H1 (cell line): ENCODE results near the gene NT5C1A. TPM values are rescaled to one million over a fixed set of nuclear protein-coding genes. Genes with fewer than 3 reads are reported as not detected.

Experiments
- CTCF ChIA-PET: fragments of 300-600 bp; sonication (Branson Sonifier 250); formaldehyde crosslinking; loops from one replicate; lab custom pipeline; 2021; ENCODE audit not compliant: partially characterized antibody; lab: Charles Lee
- POLR2A ChIA-PET: fragments of 300-600 bp; sonication (Branson Sonifier 250); formaldehyde crosslinking; loops from one replicate; lab custom pipeline; 2021; ENCODE audit warnings: inconsistent platforms; ENCODE audit not compliant: partially characterized antibody; lab: Charles Lee
- DNase-seq, 2 experiments: peaks; one replicate each; pipeline versions ENCODE4 v3.0.0 to v3.0.0-alpha.2; 2010 to 2022; ENCODE audit warnings: low spot score in 2 of 2, low read depth in 1 of 2, mixed read lengths in 1 of 2
- FAIRE-seq: peaks from 2 replicates; lab custom pipeline; 2011; peaks lifted over from hg19 to GRCh38; lab: Jason Lieb, UNC
- H2AFZ ChIP-seq: 2 replicates; pipeline ENCODE4 v1.8.1; 2012; ENCODE audit warnings: low read length, inconsistent platforms
- H2AK5ac ChIP-seq: 2 replicates; pipeline ENCODE4 v1.6.1; 2013; ENCODE audit warnings: low read depth, low read length
- H2BK120ac ChIP-seq: replicated peaks from 2 replicates; pipeline ENCODE3; 2013; ENCODE audit warnings: low read depth, low read length, inconsistent platforms
- H2BK12ac ChIP-seq: 2 replicates; pipeline ENCODE4 v1.6.1; 2013; ENCODE audit warnings: low read depth, low read length
- H2BK15ac ChIP-seq: 2 replicates; pipeline ENCODE4 v1.6.1; 2013; ENCODE audit warnings: low read length
- H2BK20ac ChIP-seq: 2 replicates; pipeline ENCODE4 v1.6.1; 2013; ENCODE audit warnings: low read length
- H2BK5ac ChIP-seq: 2 replicates; pipeline ENCODE4 v1.6.1; 2013; ENCODE audit warnings: low read depth, low read length
- H3K14ac ChIP-seq: 2 replicates; pipeline ENCODE4 v1.6.1; 2013; ENCODE audit warnings: inconsistent platforms; ENCODE audit not compliant: insufficient read length
- H3K18ac ChIP-seq: 2 replicates; pipeline ENCODE4 v1.6.1; 2013; ENCODE audit warnings: low read length; ENCODE audit errors: extremely low read depth
- H3K23ac ChIP-seq: 2 replicates; pipeline ENCODE4 v1.6.1; 2013; ENCODE audit warnings: inconsistent platforms; ENCODE audit not compliant: insufficient read length
- H3K23me2 ChIP-seq: 2 replicates; pipeline ENCODE4 v1.6.1; 2013; ENCODE audit warnings: low read depth, low read length
- H3K27ac ChIP-seq: 2 replicates; pipeline ENCODE4 v1.6.1; 2011; ENCODE audit warnings: low read depth, low read length, inconsistent platforms
- H3K27me3 ChIP-seq, 4 experiments: replicated peaks in 1 of 4; 1 replicate in 1 of 4; 2 replicates in 3 of 4; pipeline versions ENCODE4 v1.6.1 to v1.8.1; 2011 to 2013; ENCODE audit warnings: low read length in 3 of 4, mild to moderate bottlenecking in 3 of 4, inconsistent platforms in 2 of 4, mixed read lengths in 2 of 4, moderate library complexity in 1 of 4; ENCODE audit not compliant: control insufficient read depth in 3 of 4, insufficient read depth in 3 of 4; ENCODE audit errors: extremely low read depth in 1 of 4
- H3K36me3 ChIP-seq, 4 experiments: 2 replicates each; pipeline versions ENCODE4 v1.6.1 to v1.8.1; 2011 to 2013; ENCODE audit warnings: mild to moderate bottlenecking in 4 of 4, low read length in 3 of 4, moderate library complexity in 2 of 4, control low read depth in 1 of 4, inconsistent platforms in 1 of 4; ENCODE audit not compliant: insufficient read depth in 4 of 4, control insufficient read depth in 2 of 4
- H3K4ac ChIP-seq: replicated peaks from 2 replicates; pipeline ENCODE3; 2013; ENCODE audit warnings: low read length, low read depth, mixed read lengths, inconsistent platforms; ENCODE audit not compliant: insufficient read length
- H3K4me1 ChIP-seq, 4 experiments: replicated peaks in 1 of 4; 1 replicate in 1 of 4; 2 replicates in 3 of 4; pipeline versions ENCODE4 v1.6.1 to v1.8.1; 2011 to 2013; ENCODE audit warnings: low read length in 3 of 4, inconsistent platforms in 2 of 4, mixed read lengths in 1 of 4; ENCODE audit not compliant: insufficient read depth in 4 of 4, control insufficient read depth in 3 of 4
- H3K4me2 ChIP-seq, 2 experiments: 2 replicates each; pipeline versions ENCODE4 v1.6.1 to v1.8.1; 2011 to 2013; ENCODE audit warnings: low read depth in 2 of 2, low read length in 2 of 2, control low read depth in 1 of 2, inconsistent platforms in 1 of 2, mild to moderate bottlenecking in 1 of 2; ENCODE audit not compliant: insufficient read depth in 1 of 2
- H3K4me3 ChIP-seq, 4 experiments: fragments of 200-600, 300-600 bp in 1 of 4; sonication (generic), shearing (Covaris generic), sonication (Bioruptor Twin) in 1 of 4; 2 replicates each; pipeline versions ENCODE4 v1.5.1 to v1.8.1; 2011 to 2016; ENCODE audit warnings: low read length in 4 of 4, low read depth in 3 of 4, control low read depth in 2 of 4, inconsistent platforms in 2 of 4, mild to moderate bottlenecking in 2 of 4, mixed read lengths in 1 of 4, moderate library complexity in 1 of 4; ENCODE audit not compliant: insufficient read depth in 2 of 4; ENCODE audit errors: extremely low read depth in 1 of 4
- H3K56ac ChIP-seq: replicated peaks from 2 replicates; pipeline ENCODE3; 2013; ENCODE audit warnings: low read depth, mild to moderate bottlenecking, mixed read lengths, low read length, inconsistent platforms; ENCODE audit not compliant: insufficient read length
- H3K79me1 ChIP-seq: 2 replicates; pipeline ENCODE4 v1.6.1; 2013; ENCODE audit warnings: low read depth, low read length, control low read depth
- H3K79me2 ChIP-seq, 2 experiments: 2 replicates each; pipeline versions ENCODE4 v1.6.1 to v1.8.1; 2012 to 2013; ENCODE audit warnings: low read length in 2 of 2, mild to moderate bottlenecking in 2 of 2, inconsistent platforms in 1 of 2; ENCODE audit not compliant: insufficient read depth in 2 of 2, control insufficient read depth in 1 of 2
- H3K9ac ChIP-seq, 4 experiments: replicated peaks in 1 of 4; 1 replicate in 1 of 4; 2 replicates in 3 of 4; pipeline versions ENCODE4 v1.6.1 to v1.8.1; 2011 to 2013; ENCODE audit warnings: low read depth in 3 of 4, low read length in 3 of 4, control low read depth in 2 of 4, mild to moderate bottlenecking in 2 of 4, moderate library complexity in 2 of 4, inconsistent platforms in 1 of 4; ENCODE audit errors: extremely low read depth in 1 of 4
- H3K9me3 ChIP-seq, 2 experiments: 2 replicates each; pipeline versions ENCODE4 v1.6.1 to v1.8.1; 2012 to 2013; ENCODE audit warnings: mild to moderate bottlenecking in 2 of 2, moderate library complexity in 2 of 2, control low read depth in 1 of 2, inconsistent platforms in 1 of 2, low read depth in 1 of 2, low read length in 1 of 2, mixed read lengths in 1 of 2; ENCODE audit not compliant: insufficient read depth in 2 of 2
- H4K20me1 ChIP-seq, 2 experiments: replicated peaks in 1 of 2; 2 replicates each; pipeline versions ENCODE3 to v1.8.1; 2011 to 2013; ENCODE audit warnings: inconsistent platforms in 2 of 2, low read length in 2 of 2, mild to moderate bottlenecking in 1 of 2; ENCODE audit not compliant: insufficient read depth in 2 of 2, control insufficient read depth in 1 of 2
- H4K5ac ChIP-seq: 2 replicates; pipeline ENCODE4 v1.6.1; 2013; ENCODE audit warnings: low read length, low read depth, mixed read lengths, inconsistent platforms; ENCODE audit not compliant: insufficient read length
- H4K8ac ChIP-seq: 2 replicates; pipeline ENCODE4 v1.8.0; 2013; ENCODE audit warnings: mild to moderate bottlenecking, moderate library complexity, low read length, inconsistent platforms; ENCODE audit not compliant: insufficient read depth; ENCODE audit errors: extremely low read depth
- H4K91ac ChIP-seq: replicated peaks from 2 replicates; pipeline ENCODE3; 2013; ENCODE audit warnings: low read length, mixed read lengths, inconsistent platforms; ENCODE audit not compliant: insufficient read length
- BACH1 ChIP-seq: IDR thresholded peaks from 2 replicates; pipeline ENCODE4 v1.6.1; 2012; ENCODE audit warnings: low read length, improper control_type of control experiment
- PHF8 ChIP-seq: fragments of 200-600 bp; sonication (generic); conservative IDR thresholded peaks from 2 replicates; pipeline ENCODE4 v1.7.1; 2012; ENCODE audit warnings: low read depth, mild to moderate bottlenecking, inconsistent platforms, low read length, moderate library complexity
- polyA plus RNA-seq, 7 experiments: library from polyadenylated mRNA; depleted of rRNA in 3 of 7; stranded (reverse) in 5 of 7; unstranded in 2 of 7; fragments of >200 nt in 5 of 7; fragments of 200-250 nt in 2 of 7; gene quantifications; 1 replicate in 5 of 7; 2 replicates in 1 of 7; 4 replicates in 1 of 7; pipeline versions ENCODE4 v1.2.1 to v1.2.3, GENCODE V29; 2011 to 2013; ENCODE audit warnings: missing spikeins in 2 of 7, mixed read lengths in 2 of 7
- total RNA-seq: library from RNA; stranded (reverse); fragmentation: NEBNext Ultra II Directional; extraction: Animal tissue kit (Norgen Biotek cat#: 25700); gene quantifications from 2 replicates; pipeline ENCODE4 v1.2.1, GENCODE V29; 2021

The NT5C1A gene
- total and polyA plus RNA-seq, 2 of the 8 experiments (the other 6 are each of a cell fraction or from before 2014, with no cell fraction given): not detected

DNA sequence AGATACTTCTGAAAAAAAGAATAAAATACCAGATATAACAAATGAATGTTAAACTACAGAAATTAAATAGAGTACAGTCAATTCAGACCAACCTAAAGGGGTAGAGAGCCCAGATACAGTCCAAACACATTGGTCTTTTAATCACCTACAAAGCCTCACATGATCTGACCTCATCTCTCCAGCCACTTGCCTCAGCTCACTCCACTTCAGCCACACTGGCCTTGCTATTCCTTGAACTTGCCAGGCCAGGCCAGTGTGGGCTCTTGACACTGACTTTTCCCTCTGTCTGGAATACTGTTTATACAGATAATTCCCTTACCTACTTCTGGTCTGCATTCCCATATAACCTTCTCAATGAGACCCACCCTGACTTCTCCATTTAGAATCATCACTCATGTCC, 49.8 kb upstream of the NT5C1A start:
- H2BK5ac ChIP-seq: no peak overlapping the region
- no peak for DNase-seq
- no peaks in the 10 kb centered on the region for H3K23me2 ChIP-seq
- no peaks in the 10 kb centered on the region for H3K79me1 ChIP-seq
- H3K27me3 ChIP-seq: peaks cover 22 to 59% (median 41%) of the 10 kb centered on the region in 4 experiments
- H3K9ac ChIP-seq: no peak overlapping the region
- no peak for FAIRE-seq
- no peak overlapping the region for H2BK20ac ChIP-seq
- H2BK12ac ChIP-seq: no peak overlapping the region
- no peaks in the 10 kb centered on the region for H3K36me3 ChIP-seq
- H4K20me1 ChIP-seq: peaks cover 2 to 10% of the 10 kb centered on the region in 2 experiments
- H2BK15ac ChIP-seq: no peak overlapping the region
- H3K4ac ChIP-seq: no peak overlapping the region
- ChIA-PET POLR2A (no interaction called here), CTCF (interaction anchor here (1.4 to 7.8 kb wide), 5 partner anchors 13 to 78 kb away, joined by 4 to 72 read pairs (median 7); partner anchors contain the start of gene NT5C1A)
- no peak overlapping the region for H4K91ac ChIP-seq
- H3K27ac ChIP-seq: no peak overlapping the region
- H4K8ac ChIP-seq: no peak overlapping the region
- H3K4me3 ChIP-seq: no peak overlapping the region
- H2AFZ ChIP-seq: no peak overlapping the region
- H4K5ac ChIP-seq: no peak overlapping the region
- no peaks in the 10 kb centered on the region for H3K79me2 ChIP-seq
- no peaks in the 10 kb centered on the region for H3K9me3 ChIP-seq
- H3K14ac ChIP-seq: no peak overlapping the region
- H3K56ac ChIP-seq: no peak overlapping the region
- TF ChIP-seq BACH1 (no peak), PHF8 (no peak)
- H2AK5ac ChIP-seq: no peak overlapping the region
- H3K23ac ChIP-seq: no peak overlapping the region
- no peak overlapping the region for H3K4me2 ChIP-seq
- H3K18ac ChIP-seq: no peak overlapping the region
- no peaks in the 10 kb centered on the region for H3K4me1 ChIP-seq
- no peak overlapping the region for H2BK120ac ChIP-seq
